WI38 (cell line): ENCODE results near the gene FBXO39.
"Not testable (repeated sequence)": the region's sequence is repeated elsewhere in the genome, so short reads cannot be mapped to it uniquely, and the experiment has no call there.

Experiments used
- H3K4me3 ChIP-seq: 2 replicates; pipeline ENCODE4 v1.5.1; 2011; ENCODE audit warnings: low read depth, mild to moderate bottlenecking, control low read depth, low read length
- TF ChIP-seq, protein P1 (sequence below): IDR thresholded peaks from 2 replicates; pipeline ENCODE4 v1.5.1; 2012; ENCODE audit warnings: low read depth, mild to moderate bottlenecking, control low read depth, low read length

Gene FBXO39

DNA sequence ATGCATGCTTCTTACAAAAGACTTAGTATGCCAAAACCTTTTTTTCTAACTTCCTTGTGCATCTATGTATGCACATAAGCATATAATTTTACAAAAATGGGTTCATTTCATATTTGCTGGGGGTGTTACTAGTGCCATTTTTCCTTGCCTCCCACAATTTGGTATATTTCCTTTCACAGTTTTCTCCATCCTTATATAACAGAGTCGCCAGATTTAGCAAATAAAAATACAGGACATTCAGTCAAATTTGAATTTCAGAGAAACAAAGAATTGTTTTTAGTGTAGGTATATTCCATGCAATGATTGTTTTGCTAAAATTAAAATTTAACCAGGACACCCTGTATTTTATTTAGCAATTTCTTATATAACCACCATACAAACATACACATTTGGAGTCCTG is 4.0 kb upstream of the FBXO39 start:
- TF ChIP-seq, protein P1, sequence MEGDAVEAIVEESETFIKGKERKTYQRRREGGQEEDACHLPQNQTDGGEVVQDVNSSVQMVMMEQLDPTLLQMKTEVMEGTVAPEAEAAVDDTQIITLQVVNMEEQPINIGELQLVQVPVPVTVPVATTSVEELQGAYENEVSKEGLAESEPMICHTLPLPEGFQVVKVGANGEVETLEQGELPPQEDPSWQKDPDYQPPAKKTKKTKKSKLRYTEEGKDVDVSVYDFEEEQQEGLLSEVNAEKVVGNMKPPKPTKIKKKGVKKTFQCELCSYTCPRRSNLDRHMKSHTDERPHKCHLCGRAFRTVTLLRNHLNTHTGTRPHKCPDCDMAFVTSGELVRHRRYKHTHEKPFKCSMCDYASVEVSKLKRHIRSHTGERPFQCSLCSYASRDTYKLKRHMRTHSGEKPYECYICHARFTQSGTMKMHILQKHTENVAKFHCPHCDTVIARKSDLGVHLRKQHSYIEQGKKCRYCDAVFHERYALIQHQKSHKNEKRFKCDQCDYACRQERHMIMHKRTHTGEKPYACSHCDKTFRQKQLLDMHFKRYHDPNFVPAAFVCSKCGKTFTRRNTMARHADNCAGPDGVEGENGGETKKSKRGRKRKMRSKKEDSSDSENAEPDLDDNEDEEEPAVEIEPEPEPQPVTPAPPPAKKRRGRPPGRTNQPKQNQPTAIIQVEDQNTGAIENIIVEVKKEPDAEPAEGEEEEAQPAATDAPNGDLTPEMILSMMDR: no peak

DNA sequence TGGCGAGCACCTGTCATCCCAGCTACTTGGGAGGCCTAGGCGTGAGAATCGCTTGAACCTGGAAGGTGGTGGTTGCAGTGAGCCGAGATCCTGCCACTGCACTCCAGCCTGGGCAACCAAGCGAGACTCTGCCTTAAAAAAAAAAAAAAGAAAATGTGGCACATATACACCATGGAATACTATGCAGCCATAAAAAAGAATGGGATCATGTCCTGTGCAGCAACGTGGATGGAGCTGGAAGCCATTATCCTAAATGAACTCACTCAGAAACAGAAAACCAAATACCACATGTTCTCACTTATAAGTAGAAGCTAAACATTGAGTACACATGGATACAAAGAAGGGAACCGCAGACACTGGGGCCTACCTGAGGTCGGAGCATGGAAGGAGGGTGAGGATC is 1.1 kb upstream of the FBXO39 start:
- not testable (repeated sequence) for H3K4me3 ChIP-seq

More for the DNA sequence above, 4.0 kb upstream of the FBXO39 start:
- no peak overlapping the region for H3K4me3 ChIP-seq

DNA sequence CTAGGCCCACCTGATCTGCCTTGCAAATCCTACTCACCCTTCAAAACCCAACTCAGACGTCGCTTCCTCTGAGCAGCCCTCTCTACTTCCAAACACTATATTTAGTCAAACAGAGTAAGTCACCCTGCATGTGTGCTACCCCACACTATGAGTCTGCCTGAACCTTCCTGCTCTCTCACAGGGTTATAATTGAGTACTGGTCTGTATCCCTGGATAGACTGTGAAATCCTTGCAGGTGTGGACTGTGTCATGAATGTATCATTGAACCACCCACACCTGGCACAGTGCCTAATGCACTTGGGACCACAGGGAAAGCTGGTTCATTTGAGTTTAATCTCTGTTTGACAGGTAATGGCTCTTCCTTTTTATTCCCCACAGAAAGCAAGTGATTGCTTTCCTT is 3.4 kb downstream of the FBXO39 start:
- no peak overlapping the region for H3K4me3 ChIP-seq
- TF ChIP-seq, protein P1: no peak

DNA sequence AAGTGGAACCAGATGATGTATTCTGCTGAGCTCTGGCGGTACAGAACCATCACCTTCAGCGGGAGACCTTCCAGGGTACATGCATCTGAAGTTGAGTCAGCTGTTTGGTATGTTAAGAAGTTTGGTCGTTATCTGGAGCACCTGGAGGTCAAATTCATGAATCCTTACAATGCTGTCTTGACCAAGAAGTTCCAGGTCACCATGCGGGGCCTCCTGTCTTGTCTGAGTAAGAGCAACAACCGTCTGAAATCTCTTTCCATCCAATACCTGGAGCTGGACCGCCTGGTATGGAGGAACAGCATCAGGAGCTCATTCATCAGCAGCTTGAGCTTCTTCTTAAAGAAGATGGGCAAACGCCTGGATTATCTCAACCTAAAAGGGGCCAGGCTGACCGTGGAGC is 4.0 kb downstream of the FBXO39 start:
- TF ChIP-seq, protein P1: no peak
- H3K4me3 ChIP-seq: no peak overlapping the region

DNA sequence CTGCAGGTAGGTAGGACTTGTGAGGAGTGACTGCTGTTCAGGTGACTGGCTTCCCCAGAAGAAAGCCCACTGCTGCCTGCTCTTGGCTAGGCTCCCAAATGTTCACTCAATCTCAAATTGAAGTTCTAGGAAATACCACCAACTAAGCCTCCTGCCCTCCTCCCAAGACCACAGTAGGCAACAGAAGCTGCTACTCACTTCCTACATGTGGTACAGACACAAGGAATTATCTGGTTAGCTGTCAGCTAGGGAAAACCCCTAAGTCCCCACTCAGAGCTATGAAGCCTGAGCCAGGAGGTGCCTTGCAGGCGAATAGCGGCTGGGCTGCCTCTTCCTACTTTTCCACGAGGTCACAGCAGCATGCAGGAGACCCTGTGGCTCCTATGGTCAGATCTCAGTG is 4.9 kb downstream of the FBXO39 start:
- no peak overlapping the region for H3K4me3 ChIP-seq
- TF ChIP-seq, protein P1: no peak

DNA sequence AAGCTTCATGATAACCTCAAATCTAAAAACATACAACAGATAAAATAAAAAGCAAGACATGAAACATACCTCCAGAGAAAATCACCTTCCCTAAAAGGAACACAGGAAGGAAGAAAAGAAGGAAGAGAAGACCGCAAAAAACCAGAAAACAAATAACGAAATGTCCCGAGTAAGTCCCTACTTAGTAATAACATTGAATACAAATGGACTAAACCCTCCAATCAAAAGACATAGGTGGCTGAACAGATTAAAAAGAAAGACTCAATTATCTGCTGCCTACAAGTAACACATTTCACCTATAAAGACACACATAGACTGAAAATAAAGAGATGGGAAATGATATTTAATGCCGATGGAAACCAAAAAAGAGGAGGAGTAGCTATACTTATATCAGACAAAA is 6.2 kb downstream of the FBXO39 start:
- TF ChIP-seq, protein P1: no peak
- H3K4me3 ChIP-seq: no peak overlapping the region

DNA sequence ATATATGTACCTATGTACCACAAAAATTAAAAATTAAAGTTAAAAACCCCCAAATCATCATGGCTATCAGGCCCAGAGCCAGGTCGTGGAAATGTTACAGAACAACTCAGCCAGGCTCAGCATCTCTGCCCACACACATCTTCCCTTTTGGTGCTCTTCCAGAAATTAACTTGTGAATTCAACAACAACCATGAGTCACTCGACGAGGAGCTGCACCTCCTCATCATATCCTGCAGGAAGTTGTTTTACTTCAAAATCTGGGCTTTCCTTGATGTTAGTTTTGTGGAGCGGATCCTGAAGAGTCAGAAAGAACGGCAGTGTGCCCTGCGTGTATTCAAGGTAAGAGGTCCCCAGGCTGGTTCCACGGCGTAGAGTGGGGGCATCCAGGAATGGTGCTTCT is 10.6 kb downstream of the FBXO39 start:
- H3K4me3 ChIP-seq: no peak overlapping the region
- TF ChIP-seq, protein P1: no peak

DNA sequence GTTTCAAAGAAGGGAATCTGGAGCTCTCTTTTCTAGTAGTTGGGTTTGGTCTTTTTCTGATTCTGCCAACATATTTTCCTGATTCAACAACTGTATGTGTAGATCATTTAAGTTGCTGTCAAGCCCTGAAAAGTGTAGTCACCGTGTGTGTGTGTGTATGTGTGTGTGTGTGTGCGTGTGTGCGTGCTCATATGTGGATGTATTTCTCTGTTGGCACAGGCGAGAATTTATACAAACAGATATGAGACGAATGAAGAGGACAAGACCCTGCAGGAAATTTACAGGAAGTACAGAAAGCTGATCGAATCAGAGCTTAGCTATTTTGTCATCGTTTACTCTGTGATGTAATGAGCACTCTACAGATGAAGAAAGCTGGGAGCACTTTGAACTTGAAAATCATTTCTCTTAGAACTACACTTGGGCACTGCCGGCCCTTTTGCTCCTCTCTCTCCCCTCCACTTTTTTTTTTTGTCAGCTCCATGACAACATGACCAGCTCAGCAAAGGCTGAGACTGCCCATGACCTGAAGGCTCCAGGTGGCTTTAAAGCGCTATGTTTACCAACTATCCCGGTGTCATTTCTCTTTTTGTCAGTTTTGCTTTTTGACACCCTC is 11.2 kb downstream of the FBXO39 start:
- H3K4me3 ChIP-seq: no peak overlapping the region
- TF ChIP-seq, protein P1: no peak
